GM18517 (cell line): Measurements from ENCODE around the gene ATRX.
"Not testable (repeated sequence)": the region's sequence is repeated elsewhere in the genome, so short reads cannot be mapped to it uniquely, and the experiment has no call there.

ENCODE experiments used
- ATAC-seq: cut with Tn5 transposase; IDR thresholded peaks from one replicate; pipeline ENCODE4 v1.9.1; 2021; ENCODE audit warnings: mild to moderate bottlenecking, moderate library complexity; ENCODE audit not compliant: unreplicated experiment

The ATRX gene

DNA sequence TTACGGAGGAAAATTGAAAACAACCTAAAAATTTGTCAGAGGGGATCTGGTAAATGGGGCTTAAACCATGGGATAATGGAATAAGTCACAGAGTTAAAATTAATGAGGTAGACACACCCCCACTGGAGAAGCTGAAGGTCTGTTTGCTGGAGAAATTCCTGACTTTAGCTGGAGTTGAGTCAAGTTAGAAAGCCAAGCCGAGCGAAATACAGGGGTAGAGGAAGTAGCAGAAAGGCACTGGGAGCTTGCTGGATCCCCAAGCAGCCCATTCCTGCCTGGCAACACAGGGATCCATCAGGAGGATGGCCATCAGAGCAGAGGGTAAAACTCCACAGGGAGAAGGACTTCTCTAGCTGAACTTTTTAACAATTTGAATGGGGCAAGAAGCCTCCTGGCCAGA, 163.8 kb downstream of the ATRX start:
- no peak for ATAC-seq

DNA sequence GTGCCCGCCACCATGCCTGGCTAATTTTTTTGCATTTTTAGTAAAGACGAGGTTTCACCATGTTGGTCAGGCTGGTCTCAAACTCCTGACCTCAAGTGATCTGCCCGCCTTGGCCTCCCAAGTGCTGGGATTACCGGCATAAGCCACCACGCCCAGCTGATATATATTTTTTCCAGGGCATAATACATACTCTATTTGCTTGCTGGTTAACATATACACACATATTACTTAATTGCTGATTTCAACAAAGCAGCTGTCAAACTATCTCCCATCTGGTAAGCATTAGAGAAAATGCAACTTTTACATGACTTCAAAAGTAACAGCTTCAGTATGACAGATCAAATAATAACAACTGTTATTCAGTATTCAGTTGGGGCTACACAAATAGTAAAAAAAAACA, 164.6 kb downstream of the ATRX start:
- not testable (repeated sequence) for ATAC-seq

DNA sequence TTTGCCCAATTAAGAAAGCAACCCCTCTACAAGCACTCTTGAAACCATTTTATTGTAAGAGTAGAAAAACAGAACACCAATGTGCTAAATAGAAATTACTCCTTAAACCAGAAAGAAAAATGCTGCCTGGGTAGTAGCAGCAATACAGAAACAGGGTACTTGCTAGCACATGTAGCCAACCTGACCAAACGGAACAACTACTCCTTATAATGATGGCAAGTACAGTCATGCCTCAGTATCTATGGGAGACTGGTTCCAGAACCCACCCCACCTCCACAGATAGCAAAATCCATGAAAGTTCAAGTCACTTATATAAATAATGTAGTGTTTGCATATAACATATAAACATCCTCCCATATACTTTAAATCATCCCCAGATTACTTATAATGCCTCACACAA, 168.8 kb downstream of the ATRX start:
- ATAC-seq: no peak

DNA sequence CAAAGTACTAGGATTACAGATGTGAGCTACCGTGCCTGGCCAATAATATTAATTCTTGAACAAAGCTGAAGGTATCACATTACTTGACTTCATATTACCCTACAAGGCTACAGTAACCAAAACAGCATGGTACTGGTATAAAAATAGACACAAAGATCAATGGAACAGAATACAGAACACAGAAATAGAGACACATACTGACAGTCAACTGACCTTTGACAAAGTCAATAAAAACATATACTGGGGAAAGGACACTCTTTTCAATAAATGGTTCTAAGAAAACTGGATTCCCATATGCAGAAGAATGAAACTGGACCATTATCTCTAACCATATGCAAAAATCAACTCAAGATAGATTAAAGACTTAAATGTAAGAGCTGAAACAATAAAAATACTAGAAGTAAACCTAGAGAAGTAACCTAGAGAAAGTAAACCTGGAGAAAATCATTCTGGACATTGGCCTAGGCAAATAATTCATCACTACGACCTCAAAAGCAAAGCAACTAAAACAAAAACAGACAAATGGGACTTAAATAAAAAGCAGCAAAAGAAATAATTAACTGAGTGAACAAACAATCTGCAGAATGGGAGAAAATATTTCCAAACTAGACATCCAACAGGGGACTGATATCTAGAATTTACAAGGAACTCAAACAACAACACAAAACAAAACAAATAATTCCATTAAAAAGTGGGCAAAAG, 182.2 kb downstream of the ATRX start:
- no peak for ATAC-seq

DNA sequence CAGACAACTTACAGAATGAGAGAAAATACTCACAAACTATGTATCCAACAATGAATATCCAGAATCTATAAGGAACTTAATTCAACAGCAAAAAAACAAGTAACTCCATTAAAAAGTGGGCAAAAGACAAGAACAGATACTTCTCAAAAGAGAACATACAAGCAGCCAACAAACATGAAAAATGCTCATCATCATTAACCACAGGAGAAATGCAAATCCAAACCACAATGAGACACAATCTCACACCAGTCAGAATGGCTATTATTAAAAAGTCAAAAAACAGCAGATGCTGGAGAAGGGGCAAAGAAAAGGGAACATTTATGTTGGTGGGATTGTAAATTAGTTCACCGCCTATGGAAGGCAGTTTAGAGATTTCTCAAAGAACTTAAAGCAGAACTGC, 188.5 kb downstream of the ATRX start:
- ATAC-seq: no peak

DNA sequence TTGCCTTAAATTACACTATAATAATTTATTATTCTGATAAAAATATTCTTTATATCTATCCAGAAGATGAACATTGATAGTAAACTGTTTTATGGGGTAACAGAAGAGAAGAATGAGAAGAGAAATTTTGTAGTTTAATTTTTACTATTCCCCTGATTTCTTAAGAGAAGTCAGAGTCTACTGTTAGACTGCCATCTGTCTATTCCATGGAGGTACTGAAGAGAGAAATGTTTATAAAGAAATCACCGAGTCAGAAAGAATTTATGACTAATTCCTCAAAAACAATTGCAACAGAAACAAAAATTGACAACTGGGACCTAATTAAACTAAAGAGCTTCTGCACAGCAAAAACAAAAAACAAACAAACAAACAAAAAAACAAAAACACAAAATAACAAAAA, 188.9 kb downstream of the ATRX start:
- no peak for ATAC-seq

DNA sequence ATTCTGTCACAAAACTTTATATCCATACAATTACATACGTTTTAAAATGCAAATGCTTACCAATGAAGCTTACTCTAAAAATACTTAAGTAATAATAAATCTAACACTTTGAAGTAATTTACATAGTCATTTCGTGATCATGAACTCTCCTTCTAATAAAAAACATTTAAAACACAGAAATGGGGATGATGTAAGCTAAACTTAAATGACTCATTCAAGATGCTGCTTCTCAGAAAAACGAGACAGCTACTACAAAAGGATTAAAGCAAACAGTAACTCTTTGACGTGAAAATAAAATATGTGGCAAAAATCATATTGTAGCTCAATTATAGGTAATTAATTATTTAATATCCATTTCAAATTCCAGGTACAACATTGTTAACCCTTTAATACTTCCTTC, 190.2 kb downstream of the ATRX start:
- no peak for ATAC-seq

DNA sequence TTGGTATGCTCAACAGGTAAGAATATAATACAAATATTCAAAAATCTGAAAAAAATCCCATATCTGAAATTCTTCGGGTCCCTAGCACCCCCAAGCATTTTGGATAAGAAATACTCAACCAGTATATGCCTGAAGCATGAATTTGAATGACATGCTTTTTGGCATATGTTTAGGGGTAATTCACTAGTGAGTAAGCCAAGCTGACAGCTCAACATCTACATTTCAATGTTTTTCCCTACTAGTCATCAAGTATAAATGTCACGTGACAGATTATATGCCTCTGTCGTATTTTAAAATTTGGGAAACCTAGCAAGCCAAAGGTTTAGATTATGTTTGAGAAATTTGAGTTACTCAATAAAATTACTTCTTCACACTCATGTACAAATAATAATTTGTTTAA, 213.7 kb downstream of the ATRX start:
- ATAC-seq: no peak

DNA sequence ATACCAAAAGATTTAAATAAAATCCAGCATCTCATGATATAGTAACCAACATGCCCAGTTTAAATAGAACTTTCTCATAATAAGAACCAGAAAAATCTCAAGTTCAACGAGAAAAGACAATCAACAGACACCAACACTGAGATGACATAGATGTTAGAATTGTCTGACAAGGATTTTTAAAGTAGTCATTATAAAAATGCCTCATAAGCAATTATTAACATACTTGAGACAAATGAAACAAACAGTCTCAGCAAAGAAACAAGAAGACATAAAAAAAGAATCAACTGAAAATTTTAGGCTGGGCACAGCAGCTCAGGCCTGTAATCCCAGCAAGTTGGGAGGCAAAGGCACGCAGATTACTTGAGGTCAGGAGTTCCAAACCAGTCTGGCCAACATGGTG, 220.7 kb downstream of the ATRX start:
- no peak for ATAC-seq

DNA sequence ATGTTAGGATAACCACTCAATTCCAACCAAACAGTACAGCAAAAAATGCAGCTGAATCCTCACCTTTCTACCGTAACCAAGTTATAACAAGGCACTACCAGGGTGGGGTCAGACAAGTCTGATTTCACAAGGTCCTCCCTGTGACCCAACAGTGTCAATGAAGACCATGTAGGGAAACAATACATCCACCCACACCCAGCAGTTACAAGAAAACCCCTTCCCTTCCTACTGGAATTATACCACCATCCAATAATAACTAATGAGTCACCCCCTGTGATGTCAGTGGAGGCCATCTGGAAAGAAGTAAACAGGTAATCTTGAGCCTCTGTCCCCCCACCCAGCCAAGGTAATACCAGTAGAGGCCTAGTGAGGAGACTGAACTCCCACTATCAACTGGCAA, 221.2 kb downstream of the ATRX start:
- ATAC-seq: no peak

DNA sequence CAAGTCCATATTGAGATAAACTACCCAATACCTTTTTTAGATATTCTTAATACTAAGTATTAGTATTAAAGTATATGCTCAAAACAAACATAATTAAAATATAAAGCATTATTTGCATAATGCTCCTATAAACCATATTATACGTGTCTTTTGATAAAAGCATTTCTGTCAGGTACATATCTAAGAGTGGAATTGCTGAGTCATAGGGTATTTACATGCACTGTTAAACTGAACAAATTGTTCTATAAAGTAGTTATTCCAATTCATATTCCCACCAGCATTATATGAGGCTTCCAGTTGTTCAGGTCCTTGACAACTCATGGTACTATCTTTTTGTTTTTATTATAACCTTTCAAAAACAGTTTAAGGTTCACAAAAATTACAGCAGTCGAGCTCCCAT, 224.6 kb downstream of the ATRX start:
- ATAC-seq: no peak

DNA sequence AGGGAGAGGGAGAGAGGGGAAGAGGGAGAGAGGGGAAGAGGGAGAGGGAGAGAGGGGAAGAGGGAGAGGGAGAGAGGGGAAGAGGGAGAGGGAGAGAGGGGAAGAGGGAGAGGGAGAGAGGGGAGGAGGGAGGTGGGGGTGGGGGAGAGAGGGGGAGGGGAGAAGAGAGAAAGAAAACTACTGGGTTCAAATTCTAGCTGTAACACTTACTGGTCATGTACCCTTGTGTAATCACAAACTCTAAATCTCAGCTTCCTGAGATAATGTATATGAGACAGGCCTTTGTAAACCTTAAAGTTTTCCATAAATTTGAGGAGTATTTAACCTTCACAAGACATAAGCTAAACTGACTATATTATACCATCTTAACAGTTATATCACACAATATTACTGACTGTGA, 229.7 kb downstream of the ATRX start:
- no peak for ATAC-seq

DNA sequence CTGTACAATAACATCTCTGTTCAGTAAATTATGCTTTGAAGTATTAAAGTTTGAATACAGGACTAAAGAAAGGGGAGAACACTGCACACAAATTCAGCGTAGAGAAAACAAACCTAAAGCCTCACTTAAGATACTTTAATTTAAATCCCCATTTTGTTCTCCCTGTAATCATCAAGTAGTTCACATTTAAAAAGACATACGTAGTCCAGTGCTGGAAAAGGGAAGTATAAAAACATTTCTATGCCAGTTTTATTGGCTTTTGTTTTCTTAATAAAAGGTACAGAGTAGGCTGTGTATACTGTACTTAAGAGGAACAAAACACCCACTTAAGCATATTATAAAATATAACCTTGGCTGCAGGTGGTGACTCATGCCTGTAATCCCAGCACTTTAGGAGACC, 237.3 kb downstream of the ATRX start:
- no peak for ATAC-seq

DNA sequence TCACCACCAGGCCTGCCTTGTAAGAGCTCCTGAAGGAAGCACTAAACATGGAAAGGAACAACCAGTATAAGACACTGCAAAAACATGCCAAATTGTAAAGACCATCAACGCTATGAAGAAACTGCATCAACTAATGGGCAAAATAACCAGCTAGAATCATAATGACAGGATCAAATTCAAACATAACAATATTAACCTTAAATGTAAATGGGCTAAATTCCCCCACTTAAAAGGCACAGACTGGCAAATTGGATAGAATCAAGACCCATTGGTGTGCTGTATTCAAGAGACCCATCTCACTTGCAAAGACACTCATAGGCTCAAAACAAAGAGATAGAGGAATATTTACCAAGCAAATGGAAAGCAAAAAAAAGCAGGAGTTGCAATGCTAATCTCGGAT, 246.2 kb downstream of the ATRX start:
- ATAC-seq: not testable (repeated sequence)

DNA sequence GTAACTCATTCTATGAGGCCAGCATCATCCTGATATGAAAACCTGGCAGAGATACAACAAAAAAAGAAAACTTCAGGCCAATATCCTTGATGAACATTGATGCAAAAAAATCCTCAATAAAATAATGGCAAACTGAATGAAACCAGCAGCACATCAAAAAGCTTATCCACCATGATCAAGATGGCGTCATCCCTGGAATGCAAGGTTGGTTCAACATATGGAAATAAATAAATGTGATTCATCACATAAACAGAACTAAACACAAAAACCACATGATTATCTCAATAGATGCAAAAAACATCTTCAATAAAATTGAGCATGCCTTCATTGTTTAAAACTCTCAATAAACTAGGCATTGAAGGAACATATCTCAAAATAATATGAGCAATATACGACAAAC, 254.8 kb downstream of the ATRX start:
- not testable (repeated sequence) for ATAC-seq

DNA sequence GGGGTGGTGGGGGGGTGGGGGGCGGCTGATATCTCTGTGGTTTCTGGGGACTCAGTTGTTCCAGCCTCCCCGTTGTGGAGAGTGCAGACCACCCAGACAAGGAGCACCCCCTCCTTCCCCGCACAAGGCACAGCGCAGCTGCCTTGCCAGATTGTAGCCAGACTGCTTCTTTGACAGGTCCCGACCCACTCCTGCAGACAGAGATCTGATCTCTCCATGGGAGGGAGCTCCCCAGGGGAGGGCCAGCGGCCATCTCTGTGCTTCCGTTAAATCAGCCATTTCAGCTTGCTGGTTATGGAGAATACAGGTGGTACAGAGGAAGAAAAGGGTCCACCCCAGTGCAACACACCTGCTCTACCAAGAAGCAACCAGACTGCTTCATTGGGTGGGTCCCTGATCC, 258.0 kb downstream of the ATRX start:
- ATAC-seq: no peak

DNA sequence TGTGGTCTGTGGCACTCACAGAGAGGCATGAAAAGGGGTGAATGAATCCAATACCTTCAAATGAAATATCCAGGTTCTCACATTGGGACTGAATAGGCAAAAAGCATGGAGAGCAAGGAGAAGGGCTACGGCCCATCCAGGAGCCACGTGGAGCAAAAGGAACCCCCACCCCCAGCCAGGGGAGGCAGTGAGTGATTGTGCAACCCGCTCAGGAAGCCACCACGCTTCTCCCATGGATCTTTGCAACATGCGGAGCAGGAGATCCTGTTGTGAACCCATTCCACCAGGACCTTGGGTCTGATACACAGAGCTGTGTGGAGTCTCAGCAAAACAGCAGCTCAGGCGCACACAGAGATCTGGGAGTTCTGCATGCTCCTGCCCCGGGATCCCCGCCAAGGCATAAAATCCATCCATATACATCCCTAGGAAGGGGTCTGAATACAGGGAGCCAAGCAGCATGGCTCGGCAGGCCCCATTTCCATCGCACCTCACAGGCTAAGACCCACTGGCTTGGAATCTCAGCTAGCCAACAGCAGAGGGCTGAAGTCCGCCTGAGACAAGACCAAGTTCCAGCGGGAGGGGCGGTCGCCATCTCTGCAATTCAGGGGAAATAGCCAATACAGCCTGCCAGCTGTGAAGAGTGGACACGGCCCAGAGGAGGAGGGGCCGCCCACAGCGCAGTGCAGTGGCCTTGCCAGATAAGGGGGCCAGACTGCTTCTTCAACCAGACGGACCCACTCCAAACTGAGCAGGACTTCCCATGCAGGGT, 258.6 kb downstream of the ATRX start:
- no peak for ATAC-seq

DNA sequence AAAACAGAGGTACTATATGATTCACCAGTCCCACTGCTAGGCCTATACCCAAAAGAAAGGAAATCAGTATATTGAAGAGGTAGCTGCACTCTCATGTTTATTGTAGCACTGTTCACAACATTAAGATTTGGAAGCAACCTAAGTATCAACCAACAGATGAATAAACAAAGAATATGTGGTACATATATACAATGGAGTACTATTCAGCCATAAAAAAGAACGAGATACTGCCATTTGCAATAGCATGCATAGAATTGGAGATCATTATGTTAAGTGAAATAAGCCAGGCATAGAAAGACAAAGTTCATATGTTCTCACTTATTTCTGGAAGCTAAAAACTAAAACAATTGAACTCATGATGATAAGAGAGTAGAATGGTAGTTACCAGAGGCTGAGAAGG, 266.3 kb downstream of the ATRX start:
- no peak for ATAC-seq

DNA sequence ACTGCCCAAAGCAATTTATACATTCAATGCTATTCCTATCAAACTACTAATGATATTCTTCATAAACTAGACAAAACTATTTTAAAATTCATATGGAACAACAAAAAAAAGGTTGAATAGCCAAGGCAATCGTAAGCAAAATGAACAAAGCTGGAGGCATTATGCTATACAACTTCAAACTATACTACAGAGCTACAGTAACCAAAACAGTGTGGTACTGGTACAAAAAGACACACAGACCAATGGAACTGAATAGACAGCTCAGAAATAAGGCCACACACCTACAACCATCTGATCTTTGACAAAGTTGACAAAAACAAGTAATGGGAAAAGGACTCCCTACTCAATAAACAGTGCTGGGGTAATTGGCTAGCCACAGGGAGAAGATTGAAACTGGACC, 271.8 kb downstream of the ATRX start:
- no peak for ATAC-seq

DNA sequence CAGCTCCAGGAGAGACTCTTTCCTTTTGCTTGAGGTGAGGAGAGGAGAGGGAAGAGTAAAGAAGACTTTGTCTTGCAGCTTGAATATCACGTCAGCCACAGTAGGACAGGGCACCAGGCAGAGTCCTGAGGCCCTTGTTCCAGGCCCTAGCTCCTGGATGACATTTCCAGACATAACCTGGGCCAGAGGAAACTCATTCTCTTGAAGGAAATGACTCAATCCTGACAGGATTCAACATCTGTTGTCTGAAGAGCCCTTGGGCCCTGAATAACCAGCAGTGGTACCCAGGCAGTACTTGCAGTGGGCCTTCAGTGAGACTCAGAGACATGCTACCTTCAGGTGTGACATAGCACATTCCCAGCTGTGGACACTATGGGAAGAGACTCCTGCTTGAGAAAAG, 276.0 kb downstream of the ATRX start:
- ATAC-seq: no peak

DNA sequence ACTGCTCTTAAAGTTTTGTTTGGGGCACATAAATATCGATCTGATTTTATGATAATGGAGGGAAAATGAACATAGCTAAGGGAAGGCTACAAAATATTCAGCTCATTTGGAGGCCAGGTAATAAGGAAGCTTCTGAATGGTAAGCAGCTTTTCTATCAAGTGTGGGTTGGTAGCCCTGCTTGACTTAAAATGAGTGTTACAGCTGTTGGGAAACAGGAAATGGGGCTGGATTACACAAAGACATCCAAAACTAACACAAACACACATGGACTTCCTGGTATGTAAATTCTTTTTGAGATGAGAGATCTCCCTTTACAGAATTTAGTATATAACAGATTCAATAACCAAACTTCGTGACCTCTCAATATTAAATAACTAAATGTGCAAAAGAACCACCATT, 280.8 kb downstream of the ATRX start:
- ATAC-seq: no peak

DNA sequence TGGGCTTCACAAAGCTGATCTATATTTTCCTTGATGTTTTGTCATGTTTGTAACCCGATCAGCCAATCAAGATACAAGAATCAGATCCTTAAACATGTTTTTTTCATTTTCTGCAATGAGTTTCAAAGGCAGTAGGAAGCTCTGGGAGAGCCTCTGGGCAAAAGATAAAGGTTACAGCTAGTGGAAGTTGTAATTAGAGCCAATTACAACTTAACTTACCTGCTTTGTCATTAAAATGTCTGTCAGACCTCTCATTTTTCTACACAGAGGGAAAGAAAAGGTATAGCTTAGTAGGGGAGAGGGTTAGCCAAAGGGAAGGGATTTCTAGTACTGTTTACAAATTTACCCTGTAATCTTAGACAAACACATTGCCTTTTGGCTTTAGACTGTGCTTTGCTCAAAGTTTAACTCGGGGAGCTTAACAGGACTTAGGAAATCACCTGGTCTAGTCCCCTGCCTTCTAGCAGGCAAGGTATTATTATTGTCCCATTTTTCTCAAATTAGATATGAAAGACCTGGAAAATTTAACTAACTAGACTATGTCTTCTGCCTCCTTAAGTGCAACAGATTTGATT, 283.0 kb downstream of the ATRX start:
- ATAC-seq: no peak
